ENCODE data around the gene CLDN9. TPM values are rescaled to one million over a fixed set of nuclear protein-coding genes. Genes with fewer than 3 reads are reported as not detected.
"Not testable (repeated sequence)": the region's sequence is repeated elsewhere in the genome, so short reads cannot be mapped to it uniquely, and the experiment has no call there.

The CLDN9 gene
- total RNA-seq, 1 donor from 2014 or later, result 0.05 TPM

GRCh38 chr16:3052571-3053329, 40.0 kb downstream of the CLDN9 start:
- DNase-seq (ENCODE audit: low read depth), result not testable (repeated sequence)

- DNase-seq (ENCODE audit: low read depth), result not testable (repeated sequence)
Observed at GRCh38 chr16:3053330-3053710, 40.6 kb downstream of the CLDN9 start.

- no peak for DNase-seq (ENCODE audit: low read depth)
Observed at GRCh38 chr16:3054965-3055733, 42.4 kb downstream of the CLDN9 start.

GRCh38 chr16:3055734-3056115, 43.0 kb downstream of the CLDN9 start:
- DNase-seq (ENCODE audit: low read depth), result not testable (repeated sequence)

- no peak for DNase-seq (ENCODE audit: low read depth)
Observed at GRCh38 chr16:3056336-3057180, 43.8 kb downstream of the CLDN9 start.

- DNase-seq (ENCODE audit: low read depth), result no peak
Observed at GRCh38 chr16:3057181-3058138, 44.7 kb downstream of the CLDN9 start.

GRCh38 chr16:3058139-3059030, 45.7 kb downstream of the CLDN9 start:
- DNase-seq (ENCODE audit: low read depth), result peak; percentile 47

GRCh38 chr16:3059041-3059722, 46.5 kb downstream of the CLDN9 start:
- DNase-seq (ENCODE audit: low read depth), result peak; percentile 95

- DNase-seq (ENCODE audit: low read depth), result no peak
Observed at GRCh38 chr16:3059723-3060242, 47.1 kb downstream of the CLDN9 start.

- peak; percentile 90 for DNase-seq (ENCODE audit: low read depth)
Observed at GRCh38 chr16:3060339-3061127, 47.8 kb downstream of the CLDN9 start.

GRCh38 chr16:3062553-3062952, 49.8 kb downstream of the CLDN9 start:
- no peak for DNase-seq (ENCODE audit: low read depth)

- DNase-seq (ENCODE audit: low read depth), result no peak
Observed at GRCh38 chr16:3063625-3064386, 51.1 kb downstream of the CLDN9 start.

Other genes with a start within 250 kb of the CLDN9 start
- gene ELOB, start 235.6 kb upstream of the CLDN9 start, total RNA-seq, result 235 and 770 TPM in 2 replicates
- not detected in 2 replicates for gene PRSS33, start 225.4 kb upstream of the CLDN9 start, total RNA-seq
- gene PRSS41, start 214.5 kb upstream of the CLDN9 start, total RNA-seq, result not detected in 2 replicates
- not detected in 2 replicates for gene PRSS21, start 195.7 kb upstream of the CLDN9 start, total RNA-seq
- not detected in 2 replicates for gene ZG16B, start 182.6 kb upstream of the CLDN9 start, total RNA-seq
- not detected in 2 replicates for gene PRSS22, start 154.8 kb upstream of the CLDN9 start, total RNA-seq
- 59.9 and 77.1 TPM in 2 replicates for gene FLYWCH2, start 129.7 kb upstream of the CLDN9 start, total RNA-seq
- gene FLYWCH1, start 101.0 kb upstream of the CLDN9 start, total RNA-seq, result 27.7 and 36.9 TPM in 2 replicates
- 10.4 and 17.8 TPM in 2 replicates for gene KREMEN2, start 48.6 kb upstream of the CLDN9 start, total RNA-seq
- gene PAQR4, start 43.6 kb upstream of the CLDN9 start, total RNA-seq, result 14.6 and 18.0 TPM in 2 replicates
- gene PKMYT1, start 32.5 kb upstream of the CLDN9 start, total RNA-seq, result 0.53 and 6.7 TPM in 2 replicates
- gene CLDN6, start 5.3 kb downstream of the CLDN9 start, total RNA-seq, result 0.52 TPM in 1 of 2 replicates, not detected in the other
- gene TNFRSF12A, start 7.4 kb downstream of the CLDN9 start, total RNA-seq, result 217 and 325 TPM in 2 replicates
- 23.0 and 34.9 TPM in 2 replicates for gene HCFC1R1, start 11.0 kb downstream of the CLDN9 start, total RNA-seq
- 19.8 and 23.7 TPM in 2 replicates for gene THOC6, start 11.1 kb downstream of the CLDN9 start, total RNA-seq
- not detected in 2 replicates for gene BICDL2, start 24.0 kb downstream of the CLDN9 start, total RNA-seq
- 0.05 TPM in 2 replicates for gene MMP25, start 33.6 kb downstream of the CLDN9 start, total RNA-seq
- 646 and 732 TPM in 2 replicates for gene IL32, start 52.7 kb downstream of the CLDN9 start, total RNA-seq
- gene ZSCAN10, start 86.4 kb downstream of the CLDN9 start, total RNA-seq, result not detected in 2 replicates
- 29.2 and 33.3 TPM in 2 replicates for gene ZNF205, start 99.7 kb downstream of the CLDN9 start, total RNA-seq
- gene ZNF213, start 122.1 kb downstream of the CLDN9 start, total RNA-seq, result 4.3 and 5.0 TPM in 2 replicates
- gene OR1F1, start 175.3 kb downstream of the CLDN9 start, total RNA-seq, result not detected in 2 replicates
- 8.6 and 9.2 TPM in 2 replicates for gene ZNF200, start 222.2 kb downstream of the CLDN9 start, total RNA-seq
- gene MEFV, start 243.7 kb downstream of the CLDN9 start, total RNA-seq, result 0.37 and 0.99 TPM in 2 replicates